HG03521 (cell line): ENCODE data around the gene CACNA2D3.

Source experiments
- ATAC-seq: cut with Tn5 transposase; IDR thresholded peaks from one replicate; pipeline ENCODE4 v1.9.1; 2021; ENCODE audit warnings: mild to moderate bottlenecking, moderate library complexity; ENCODE audit not compliant: unreplicated experiment

Gene CACNA2D3

DNA sequence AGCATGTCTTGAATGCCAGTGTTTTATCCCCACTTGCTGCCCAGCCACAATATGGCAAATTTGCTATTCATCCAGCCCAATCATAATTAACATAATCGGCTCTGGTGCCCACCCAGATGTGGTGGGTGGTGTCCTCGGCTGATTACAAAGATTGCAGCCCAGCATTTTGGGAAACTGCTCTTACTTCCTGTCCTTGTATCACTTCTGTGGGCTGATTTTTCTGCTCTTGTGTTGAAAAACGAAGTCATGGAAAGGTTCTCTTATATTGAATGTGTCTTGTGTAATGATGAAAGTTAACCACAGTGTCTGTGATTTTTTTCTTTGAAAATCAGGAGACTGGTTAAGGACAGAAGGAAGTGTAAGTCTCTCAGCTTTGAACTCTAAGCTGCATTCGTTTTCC, 141.7 kb downstream of the CACNA2D3 start:
- ATAC-seq = no peak

GRCh38 chr3:54270816-54271526, 148.6 kb downstream of the CACNA2D3 start:
- ATAC-seq = no peak

DNA sequence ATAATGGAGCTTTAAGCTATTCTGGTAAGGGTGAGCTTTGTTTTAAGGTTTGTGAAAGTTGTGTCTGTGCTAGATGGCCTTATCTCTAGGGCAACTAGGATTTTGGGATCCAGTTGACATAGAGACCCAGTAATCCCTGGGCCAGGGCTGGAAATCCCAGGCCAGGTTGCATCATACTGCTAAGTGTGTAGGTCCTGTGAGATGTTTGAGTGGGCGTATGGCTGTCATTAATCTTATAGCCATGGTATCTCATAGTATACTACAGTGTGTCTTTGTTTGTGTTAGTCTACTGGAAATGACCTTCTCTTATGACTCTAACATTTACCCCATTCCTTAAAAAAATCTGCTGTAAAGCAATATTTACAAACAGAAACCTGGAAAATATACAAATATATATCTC, 151.4 kb downstream of the CACNA2D3 start:
- no peak for ATAC-seq

GRCh38 chr3:54274607-54275006, 152.3 kb downstream of the CACNA2D3 start:
- ATAC-seq = no peak

DNA sequence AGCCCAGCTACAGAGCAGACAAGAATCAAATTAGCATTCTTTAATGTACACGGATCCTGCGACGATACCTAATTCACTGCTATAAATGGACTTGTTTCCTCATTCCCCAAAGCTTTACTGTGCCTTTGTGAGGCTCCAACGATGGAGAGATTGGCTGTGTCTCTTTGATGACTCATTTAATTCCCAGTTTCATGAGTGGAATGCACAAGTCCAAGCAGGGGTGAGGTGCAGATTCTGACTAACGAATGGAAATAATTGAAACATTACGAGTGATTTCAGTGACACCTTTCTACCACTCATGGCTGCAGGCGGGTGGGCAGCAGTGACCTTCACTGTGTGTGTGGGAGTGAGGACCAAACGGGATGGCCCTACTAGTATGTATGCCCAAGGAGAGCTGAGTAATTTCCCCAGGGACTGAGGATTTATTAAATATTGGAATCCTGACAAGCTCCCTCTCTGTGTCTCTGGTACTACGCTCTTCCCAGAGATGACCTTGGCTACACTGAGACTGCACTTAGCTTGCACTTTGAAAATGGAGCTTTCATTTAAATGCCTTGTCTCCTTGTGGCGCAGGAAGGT, 156.7 kb downstream of the CACNA2D3 start:
- no peak for ATAC-seq

DNA sequence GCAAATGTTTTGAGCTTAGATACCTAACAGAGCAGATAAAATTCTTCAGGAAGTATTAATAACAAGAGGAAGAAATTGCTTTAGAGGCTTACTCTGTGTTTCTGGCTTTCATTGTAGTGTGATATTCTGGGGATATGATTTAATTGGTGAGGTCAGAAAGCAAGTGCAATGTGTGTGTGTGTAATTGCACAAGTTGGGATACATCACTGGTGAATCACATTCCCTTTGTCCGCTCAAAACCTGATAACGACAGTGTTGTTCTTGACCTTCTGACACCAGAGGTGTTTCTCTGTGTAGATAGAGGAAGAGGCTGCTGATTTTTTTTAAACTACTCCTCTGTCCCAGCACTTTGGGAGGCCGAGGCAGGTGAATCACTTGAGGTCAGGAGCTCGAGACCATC, 161.1 kb downstream of the CACNA2D3 start:
- no peak for ATAC-seq

- no peak for ATAC-seq
These were observed 171.9 kb downstream of the CACNA2D3 start for GRCh38 chr3:54294214-54294613.

GRCh38 chr3:54296531-54296930, 174.2 kb downstream of the CACNA2D3 start:
- ATAC-seq = no peak

- ATAC-seq = no peak
These were observed 177.0 kb downstream of the CACNA2D3 start for GRCh38 chr3:54299169-54299935.

GRCh38 chr3:54303517-54304375, 181.4 kb downstream of the CACNA2D3 start:
- ATAC-seq = no peak

DNA sequence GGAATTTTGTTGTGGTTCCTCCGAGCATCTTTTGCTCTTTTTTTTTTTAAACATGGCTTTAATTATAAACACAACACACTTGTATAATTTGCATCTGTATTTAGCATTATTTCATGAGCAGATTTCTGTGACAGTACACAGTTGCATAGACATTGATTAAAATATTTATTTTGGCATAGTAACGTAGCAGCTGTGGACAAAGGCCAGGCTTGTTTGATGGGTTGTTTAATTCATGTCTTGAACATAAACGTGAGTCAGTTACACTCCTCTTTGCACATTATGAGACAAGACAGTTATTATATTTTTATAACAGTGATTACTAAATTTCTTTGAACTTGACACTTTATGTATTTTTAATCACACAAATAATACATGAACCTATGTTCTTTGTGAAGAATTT, 182.5 kb downstream of the CACNA2D3 start:
- ATAC-seq = no peak

- no peak for ATAC-seq
These were observed 183.2 kb downstream of the CACNA2D3 start for GRCh38 chr3:54305409-54306099.

- ATAC-seq = no peak
These were observed 185.3 kb downstream of the CACNA2D3 start for GRCh38 chr3:54307566-54308180.

DNA sequence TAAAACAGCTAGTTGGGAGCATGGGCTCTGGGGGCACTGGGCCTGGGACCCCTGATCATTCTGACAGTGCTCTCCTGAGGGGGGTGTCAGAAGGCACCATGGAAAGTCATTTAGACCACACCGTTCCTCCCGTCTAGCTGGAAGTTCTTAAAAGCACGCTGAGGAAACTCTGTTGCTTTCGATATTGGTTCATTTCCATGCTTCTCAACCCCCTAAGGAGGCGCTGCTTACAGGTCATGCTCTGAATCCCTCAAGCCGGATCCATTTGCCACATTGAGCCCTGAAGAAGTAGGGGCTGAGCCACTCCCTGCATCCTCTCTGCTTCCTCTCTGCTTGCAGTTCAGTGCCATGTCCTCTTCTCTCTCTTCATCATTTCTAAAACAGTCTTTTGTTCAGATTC, 187.2 kb downstream of the CACNA2D3 start:
- ATAC-seq = no peak

DNA sequence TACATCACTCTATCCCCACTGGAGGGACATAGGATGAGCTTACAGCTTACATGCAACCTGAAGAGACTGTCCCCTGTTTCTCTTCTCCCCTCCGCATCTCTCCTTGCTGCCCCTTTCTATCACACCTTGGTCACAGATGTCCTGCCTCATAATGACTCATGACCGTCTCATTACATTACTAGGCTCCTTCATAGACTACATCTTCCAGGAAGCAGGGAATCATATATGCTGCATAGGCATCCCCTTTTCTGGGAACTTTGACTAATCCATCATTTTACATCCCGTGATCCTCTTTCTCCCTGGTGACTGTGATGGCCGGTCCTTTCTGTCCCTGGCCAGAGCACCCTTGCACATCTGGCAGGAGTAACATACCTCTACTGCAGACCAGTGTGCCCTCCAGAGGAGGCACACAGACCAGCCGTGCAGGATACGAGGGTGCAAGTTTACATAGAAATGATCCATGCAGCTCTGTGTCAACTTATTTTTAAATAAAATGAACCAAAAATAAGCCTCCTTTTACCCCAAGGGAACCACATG, 188.9 kb downstream of the CACNA2D3 start:
- ATAC-seq = no peak

DNA sequence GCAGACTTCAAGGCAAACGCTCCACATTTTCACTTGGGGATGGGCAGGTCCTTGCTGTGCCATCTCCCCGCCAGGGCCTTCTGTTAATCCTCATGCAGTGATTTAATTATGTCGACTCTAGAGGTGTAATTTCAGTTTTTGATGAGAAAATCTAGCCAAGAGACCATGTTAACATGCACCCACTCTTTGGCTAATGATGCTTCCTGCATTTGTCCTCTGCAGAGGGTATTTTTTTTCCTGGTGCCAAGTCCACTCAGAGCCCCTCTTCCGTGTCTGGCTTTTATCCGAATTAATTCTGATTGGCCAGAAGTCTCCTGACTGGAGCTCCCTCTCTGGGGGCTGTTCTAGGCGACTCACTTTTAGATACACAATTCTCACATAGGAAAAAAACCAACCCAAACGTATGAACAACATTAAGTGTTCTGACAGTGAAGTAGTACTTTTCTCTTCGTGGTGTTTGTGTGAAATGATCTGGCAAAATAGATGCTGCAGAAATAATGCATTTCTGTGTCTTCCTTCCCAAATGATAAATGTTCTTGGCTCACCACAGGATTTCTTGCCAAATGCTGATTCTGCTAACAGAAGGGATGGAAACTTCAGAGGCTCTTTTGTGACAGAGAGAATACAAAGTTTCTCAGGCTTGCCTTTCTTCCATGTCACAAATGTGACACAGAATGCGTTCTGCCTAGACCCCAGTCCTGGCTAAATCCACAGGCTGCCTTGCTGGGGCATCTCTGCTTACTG, 190.0 kb downstream of the CACNA2D3 start:
- no peak for ATAC-seq

DNA sequence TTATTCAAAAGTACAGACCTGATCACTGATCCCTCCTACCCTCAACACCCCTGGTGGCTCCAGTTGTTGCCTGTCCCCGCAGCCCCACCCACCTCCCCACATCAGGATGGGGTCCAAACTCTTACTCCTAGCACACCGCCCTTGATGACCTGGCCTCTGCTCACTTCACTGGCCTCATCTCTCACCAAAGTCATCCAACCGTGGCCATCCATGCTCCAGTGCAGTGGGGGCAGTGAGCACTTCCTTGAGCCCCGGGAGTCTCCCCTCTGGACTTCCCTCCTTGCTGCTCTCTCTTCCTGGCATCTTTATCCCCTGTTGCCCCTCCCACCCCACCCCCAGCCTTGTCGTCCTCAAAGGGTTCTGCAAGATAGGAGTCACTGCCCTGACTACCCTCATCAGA, 191.1 kb downstream of the CACNA2D3 start:
- no peak for ATAC-seq

DNA sequence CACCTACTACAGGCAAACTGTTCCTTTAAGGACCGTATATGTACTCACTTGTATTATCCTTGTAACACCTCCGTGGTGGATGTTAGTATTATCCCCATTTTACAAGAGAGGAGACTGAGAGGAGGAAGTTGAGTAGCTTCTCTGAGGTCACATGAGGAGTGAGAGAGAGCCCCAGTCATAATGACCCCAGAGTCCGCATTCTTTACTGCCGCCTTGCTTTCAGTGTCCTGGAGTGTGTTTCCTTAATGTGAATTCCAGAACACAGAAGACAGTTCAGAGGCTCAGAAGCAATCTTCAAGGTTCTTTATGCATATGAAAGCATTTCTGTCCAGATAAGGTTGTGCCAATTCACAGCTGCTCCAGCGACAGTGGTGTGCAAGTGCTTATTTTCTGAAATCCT, 199.2 kb downstream of the CACNA2D3 start:
- ATAC-seq = no peak

- ATAC-seq = no peak
These were observed 200.0 kb downstream of the CACNA2D3 start for GRCh38 chr3:54322354-54322753.
